HS-5 (cell line): ENCODE measurements around the gene SMARCC2.
"Not testable (repeated sequence)": the region's sequence is repeated elsewhere in the genome, so short reads cannot be mapped to it uniquely, and the experiment has no call there.

Source experiments
- DNase-seq: peaks from one replicate; pipeline ENCODE4 v3.0.0-alpha.2; 2012; ENCODE audit warnings: low read depth

The SMARCC2 gene

DNA sequence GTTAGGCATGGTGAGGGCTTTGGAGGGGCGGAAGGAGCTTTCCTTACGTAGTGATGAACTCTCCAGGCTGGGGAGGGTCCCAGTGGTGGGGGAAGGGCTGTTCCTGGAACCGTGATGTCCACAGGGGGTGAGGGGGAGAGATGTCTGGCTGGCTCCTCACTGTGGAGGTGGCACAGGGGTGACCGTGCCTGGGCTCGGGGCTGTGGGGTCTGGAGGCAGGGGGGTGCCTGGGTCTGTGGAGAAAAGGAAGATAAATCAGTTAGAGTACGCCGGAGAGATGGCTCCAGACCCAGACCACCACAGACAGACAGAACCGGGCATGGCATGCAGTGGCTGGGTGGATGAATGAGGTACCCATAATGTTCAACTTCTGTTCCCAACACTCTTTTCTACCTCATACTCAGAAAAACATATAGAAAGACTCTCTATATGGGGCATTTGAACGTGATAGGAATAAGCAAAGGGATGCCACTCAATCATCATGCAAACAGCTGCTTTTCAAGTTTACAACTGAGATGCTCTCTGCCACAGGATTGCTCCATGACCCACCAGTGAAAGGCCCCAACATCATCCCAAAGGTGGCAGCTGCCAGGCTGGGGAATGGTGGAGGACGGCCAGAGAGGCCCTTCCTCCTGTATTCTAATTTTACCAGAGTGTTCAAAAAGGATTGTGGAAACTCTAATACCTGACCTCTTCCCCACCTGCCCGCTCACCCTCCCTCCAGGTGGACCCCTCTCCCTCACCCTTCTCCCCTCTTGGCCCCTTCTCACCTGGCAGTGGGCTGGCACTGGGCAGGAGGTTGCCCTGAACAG lies 25.5 kb downstream of the SMARCC2 start:
- no peak for DNase-seq

GRCh38 chr12:56162468-56163290 lies 26.6 kb downstream of the SMARCC2 start:
- no peak for DNase-seq

- DNase-seq: no peak
Observed at GRCh38 chr12:56161690-56162351, 27.5 kb downstream of the SMARCC2 start.

GRCh38 chr12:56160894-56161689 lies 28.2 kb downstream of the SMARCC2 start:
- no peak for DNase-seq

GRCh38 chr12:56160193-56160763 lies 29.0 kb downstream of the SMARCC2 start:
- no peak for DNase-seq

GRCh38 chr12:56159482-56160192 lies 29.6 kb downstream of the SMARCC2 start:
- DNase-seq: no peak

GRCh38 chr12:56158926-56159461 lies 30.3 kb downstream of the SMARCC2 start:
- no peak for DNase-seq

GRCh38 chr12:56158029-56158925 lies 31.0 kb downstream of the SMARCC2 start, which contains the start of gene MYL6:
Gene MYL6, plus strand, starts transcription at chr12:56158359. Its CDS starts 43 bp downstream, at chr12:56158402.
- DNase-seq: peak; percentile 97

DNA sequence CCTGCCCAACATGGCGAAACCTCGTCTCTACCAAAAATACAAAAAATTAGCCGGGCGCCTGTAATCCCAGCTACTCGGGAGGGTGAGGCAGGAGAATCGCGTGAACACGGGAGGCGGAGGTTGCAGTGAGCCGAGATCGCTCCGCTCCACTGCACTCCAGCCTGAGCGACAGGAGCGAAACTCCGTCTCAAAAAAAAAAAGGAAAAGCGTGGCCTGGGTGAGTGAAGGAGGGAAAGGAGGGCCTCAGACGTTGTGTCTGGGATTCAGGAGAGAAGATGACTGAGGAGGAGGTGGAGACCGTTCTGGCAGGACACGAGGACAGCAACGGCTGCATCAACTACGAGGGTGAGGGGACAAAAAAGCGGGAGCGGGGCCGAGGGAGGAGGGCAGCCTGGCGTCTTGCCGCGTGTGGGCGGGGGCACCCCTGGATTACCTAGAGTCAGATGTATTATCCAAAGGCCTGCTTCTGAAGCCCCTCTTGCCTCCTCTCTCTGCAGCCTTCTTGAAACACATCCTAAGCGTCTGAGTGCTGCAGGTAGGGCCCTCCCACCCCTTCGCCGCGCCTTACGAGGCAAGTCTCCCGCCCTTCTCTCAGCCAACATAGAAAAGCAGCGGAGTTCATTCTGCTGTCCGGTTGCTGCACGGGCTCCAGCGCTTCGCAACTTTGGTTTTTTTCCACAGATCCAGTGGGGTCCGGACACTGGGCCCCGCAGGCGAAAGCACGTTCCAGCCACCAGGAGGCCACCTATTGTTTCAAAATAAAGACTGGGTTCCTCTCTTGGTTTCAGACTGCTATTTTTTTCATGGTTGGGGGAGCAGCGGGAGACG lies 31.9 kb downstream of the SMARCC2 start:
- peak; percentile 74 for DNase-seq

GRCh38 chr12:56156464-56157200 lies 32.7 kb downstream of the SMARCC2 start:
- DNase-seq: not testable (repeated sequence)

DNA sequence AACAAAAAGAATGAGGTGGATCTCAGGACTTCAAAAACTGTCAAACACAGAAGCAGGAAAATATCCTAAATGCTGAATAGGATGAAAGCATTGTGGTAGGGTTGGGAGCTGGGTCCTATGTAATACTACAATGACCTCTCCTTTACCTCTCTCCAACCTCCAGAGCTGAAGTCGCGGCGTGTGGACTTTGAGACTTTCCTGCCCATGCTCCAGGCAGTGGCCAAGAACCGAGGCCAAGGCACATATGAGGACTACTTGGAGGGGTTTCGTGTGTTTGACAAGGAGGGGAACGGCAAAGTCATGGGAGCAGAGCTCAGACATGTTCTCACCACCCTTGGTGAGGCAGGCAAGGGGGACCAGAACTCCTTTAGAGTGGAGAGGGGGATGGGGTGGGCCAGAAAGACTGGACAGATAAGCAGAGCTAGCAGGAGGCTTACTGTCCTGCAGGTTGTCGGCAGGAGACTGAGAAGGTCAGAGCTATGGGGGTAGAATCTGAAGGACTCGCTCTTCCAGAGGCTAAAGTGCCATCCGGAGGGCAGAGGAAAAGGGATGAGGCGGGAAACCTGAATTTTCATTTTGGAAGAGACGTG lies 33.9 kb downstream of the SMARCC2 start:
- no peak for DNase-seq

GRCh38 chr12:56154818-56155217 lies 34.5 kb downstream of the SMARCC2 start:
- DNase-seq: no peak

DNA sequence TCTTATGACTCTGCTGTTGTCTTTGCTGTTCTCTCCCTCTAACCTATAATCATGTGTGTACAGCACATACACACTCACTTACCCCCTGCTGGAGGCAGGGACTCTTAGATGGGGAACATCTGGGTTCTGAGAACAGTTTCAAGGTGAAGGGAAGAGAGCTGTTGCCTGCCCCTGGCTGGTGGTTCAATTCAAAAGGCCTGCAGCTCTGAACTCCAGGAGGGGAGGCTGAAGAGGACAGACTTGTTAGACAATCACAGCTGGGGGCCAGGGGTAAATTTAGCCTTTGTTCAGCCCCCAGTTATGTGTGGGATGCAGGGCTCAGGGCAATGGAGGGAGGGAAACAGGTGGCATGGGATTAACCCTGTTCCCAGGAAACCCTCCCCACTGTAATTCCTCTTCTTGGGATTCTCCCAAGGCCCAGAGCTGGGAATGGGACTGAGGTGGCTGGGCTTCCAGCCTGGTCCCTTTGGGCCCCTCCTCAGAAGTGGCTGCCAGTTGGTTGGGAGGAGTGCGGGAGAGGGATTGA lies 35.0 kb downstream of the SMARCC2 start:
- DNase-seq: no peak

DNA sequence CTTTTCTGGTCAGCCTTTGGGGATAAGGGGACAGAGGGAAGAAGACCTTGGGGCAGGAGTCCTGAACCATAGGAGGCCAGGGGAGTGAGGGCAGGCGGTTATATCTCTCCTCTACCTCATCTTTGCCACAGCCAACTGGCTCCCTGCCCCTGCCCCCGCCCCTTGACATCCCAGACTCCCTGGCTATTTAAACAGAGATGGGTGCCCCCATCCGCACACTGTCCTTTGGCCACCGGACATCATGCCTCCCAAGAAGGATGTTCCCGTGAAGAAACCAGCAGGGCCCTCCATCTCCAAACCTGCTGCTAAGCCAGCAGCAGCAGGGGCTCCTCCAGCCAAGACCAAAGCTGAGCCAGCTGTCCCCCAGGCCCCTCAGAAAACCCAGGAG lies 35.6 kb downstream of the SMARCC2 start:
- no peak for DNase-seq

DNA sequence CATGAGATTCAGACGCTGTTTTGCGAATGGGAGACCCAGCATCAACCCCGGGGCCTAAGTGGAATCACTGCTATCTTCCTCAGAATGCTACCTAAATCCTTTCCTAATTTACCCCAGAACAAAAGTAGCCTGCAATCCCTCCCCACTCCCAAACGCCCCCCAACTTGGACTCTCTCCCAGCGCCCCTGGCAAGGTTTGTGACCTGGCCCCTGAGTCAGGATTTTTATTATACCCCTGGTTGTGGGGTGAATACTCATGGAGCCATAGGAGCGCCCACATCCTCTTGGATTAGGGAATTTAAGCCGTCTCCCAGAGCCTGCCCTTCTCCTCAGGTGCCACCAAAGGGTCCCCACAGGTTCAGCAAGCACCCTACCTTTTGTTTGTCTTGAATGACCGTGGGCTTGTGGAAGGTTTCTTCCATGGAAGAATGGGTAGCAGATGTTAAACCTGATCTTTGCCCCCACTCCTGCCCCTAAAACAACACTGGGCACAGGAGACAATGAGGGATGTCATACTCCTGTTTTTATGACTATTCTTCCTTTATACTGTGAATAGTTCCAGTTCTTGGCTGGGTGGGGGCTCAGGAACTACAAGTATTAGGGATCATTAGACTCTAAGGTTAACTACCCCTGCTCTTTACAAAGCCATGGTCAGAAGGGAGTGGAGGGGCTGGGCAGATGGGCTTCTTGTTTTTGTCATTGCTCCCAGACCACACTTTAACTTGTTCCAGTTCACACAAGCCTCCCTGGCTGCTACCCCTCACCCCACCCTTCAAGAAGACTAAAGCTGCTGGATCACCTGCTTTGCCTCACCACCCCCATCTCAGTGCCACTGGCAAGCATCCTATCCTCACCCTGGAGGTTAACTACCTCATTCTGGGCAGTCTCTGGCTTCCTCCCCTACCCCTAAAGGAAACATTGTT lies 36.3 kb downstream of the SMARCC2 start:
- no peak for DNase-seq
